NT2/D1 (cell line): ENCODE measurements around the gene NTRK2.

Experiments
- DNase-seq: peaks from one replicate; pipeline ENCODE4 v3.0.0-alpha.2; 2011; ENCODE audit warnings: low read depth, low spot score
- H3K27me3 ChIP-seq: 2 replicates; pipeline ENCODE4 v1.6.0; 2011; ENCODE audit warnings: mild to moderate bottlenecking; ENCODE audit not compliant: insufficient read length, insufficient read depth
- H3K36me3 ChIP-seq: 2 replicates; pipeline ENCODE4 v1.6.1; 2011; ENCODE audit warnings: mild to moderate bottlenecking, low read length, mixed read lengths; ENCODE audit not compliant: insufficient read depth, insufficient read length
- H3K4me1 ChIP-seq: 2 replicates; pipeline ENCODE4 v1.5.1; 2011; ENCODE audit not compliant: insufficient read depth, insufficient read length
- H3K4me3 ChIP-seq: 2 replicates; pipeline ENCODE4 v1.5.1; 2011; ENCODE audit warnings: low read depth; ENCODE audit not compliant: insufficient read length
- H3K9ac ChIP-seq: 2 replicates; pipeline ENCODE4 v1.6.0; 2011; ENCODE audit warnings: low read depth; ENCODE audit not compliant: insufficient read length
- H3K9me3 ChIP-seq: 2 replicates; pipeline ENCODE4 v1.5.1; 2011; ENCODE audit warnings: mild to moderate bottlenecking, low read length; ENCODE audit not compliant: insufficient read depth
- SUZ12 ChIP-seq: IDR thresholded peaks from 2 replicates; pipeline ENCODE4 v1.6.1; 2011; ENCODE audit not compliant: insufficient read length, insufficient read depth; ENCODE audit errors: extremely low read depth
- YY1 ChIP-seq: IDR thresholded peaks from 2 replicates; pipeline ENCODE4 v1.6.1; 2011; ENCODE audit not compliant: insufficient read length, insufficient read depth
- ZNF274 ChIP-seq: IDR thresholded peaks from 2 replicates; pipeline ENCODE4 v1.6.1; 2011; ENCODE audit warnings: mild to moderate bottlenecking, low read depth, low read length

The NTRK2 gene

DNA sequence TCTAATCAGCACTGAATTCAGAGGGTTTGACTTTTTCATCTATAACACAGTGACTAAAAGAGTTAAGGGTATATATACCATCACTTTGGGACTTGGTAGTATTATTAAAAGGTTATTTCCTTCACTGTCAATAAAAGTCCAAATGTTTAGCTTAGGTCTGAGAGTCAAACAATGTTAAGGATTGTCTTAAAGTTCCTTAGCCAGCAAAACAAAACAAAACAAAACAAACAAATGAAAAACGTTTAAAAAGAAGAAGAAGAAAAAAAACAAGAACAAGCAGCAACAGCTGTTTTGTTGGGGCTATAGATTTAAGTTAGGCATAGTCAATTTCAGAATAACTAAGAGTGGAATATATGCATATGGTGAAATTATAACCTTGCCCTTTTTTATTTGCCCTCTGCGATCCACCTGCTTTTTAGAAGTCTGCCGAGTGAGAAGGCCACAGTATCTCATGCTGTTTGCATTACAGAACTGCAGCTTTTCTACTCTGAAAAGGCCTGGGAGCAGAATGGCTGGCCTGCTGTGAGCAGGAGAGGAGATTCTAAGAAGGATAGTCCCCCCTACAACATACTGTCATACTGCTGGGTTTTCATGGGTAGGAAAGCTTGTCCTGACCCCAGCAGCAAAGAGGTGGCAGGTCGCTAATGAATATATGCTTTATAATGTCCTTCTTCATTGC lies 141.7 kb downstream of the NTRK2 start:
- Histone ChIP-seq H3K9ac (no peak overlapping the region), H3K36me3 (no peaks in the 10 kb centered on the region), H3K4me3 (no peak overlapping the region), H3K27me3 (no peaks in the 10 kb centered on the region), H3K9me3 (no peaks in the 10 kb centered on the region), H3K4me1 (peaks cover 3% of the 10 kb centered on the region)
- peak; percentile 30 for DNase-seq
- TF ChIP-seq ZNF274 (no peak), SUZ12 (no peak), YY1 (no peak)

DNA sequence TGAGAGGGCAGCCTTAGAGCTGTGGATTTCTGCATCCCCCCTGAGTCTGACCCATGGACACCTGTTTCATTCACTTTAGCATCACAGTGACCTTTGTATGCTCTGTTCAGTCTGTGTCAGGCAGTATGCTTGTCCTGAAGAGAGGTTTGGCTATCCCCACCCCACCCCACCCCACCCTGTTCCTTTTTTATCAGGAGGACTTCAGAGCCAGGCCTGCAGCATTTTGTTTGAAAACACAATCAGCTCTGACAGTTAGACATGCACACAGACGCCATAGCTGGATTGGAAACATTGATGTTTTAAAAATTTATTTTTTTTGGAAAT lies 142.2 kb downstream of the NTRK2 start:
- no peaks in the 10 kb centered on the region for H3K27me3 ChIP-seq
- TF ChIP-seq YY1 (no peak), ZNF274 (no peak), SUZ12 (no peak)
- no peak overlapping the region for H3K9ac ChIP-seq
- DNase-seq = no peak
- no peaks in the 10 kb centered on the region for H3K36me3 ChIP-seq
- H3K4me3 ChIP-seq = no peak overlapping the region
- no peaks in the 10 kb centered on the region for H3K9me3 ChIP-seq
- H3K4me1 ChIP-seq = peaks cover 3% of the 10 kb centered on the region

DNA sequence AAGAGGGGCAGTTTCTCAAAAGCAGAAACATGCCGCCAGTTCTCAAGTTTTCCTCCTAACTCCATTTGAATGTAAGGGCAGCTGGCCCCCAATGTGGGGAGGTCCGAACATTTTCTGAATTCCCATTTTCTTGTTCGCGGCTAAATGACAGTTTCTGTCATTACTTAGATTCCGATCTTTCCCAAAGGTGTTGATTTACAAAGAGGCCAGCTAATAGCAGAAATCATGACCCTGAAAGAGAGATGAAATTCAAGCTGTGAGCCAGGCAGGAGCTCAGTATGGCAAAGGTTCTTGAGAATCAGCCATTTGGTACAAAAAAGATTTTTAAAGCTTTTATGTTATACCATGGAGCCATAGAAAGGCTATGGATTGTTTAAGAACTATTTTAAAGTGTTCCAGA lies 142.8 kb downstream of the NTRK2 start:
- peaks cover 3% of the 10 kb centered on the region for H3K4me1 ChIP-seq
- no peak for DNase-seq
- no peak overlapping the region for H3K4me3 ChIP-seq
- H3K9ac ChIP-seq = no peak overlapping the region
- TF ChIP-seq YY1 = no peak
- no peak for TF ChIP-seq SUZ12
- no peak for TF ChIP-seq ZNF274
- H3K36me3 ChIP-seq = no peaks in the 10 kb centered on the region
- H3K27me3 ChIP-seq = no peaks in the 10 kb centered on the region
- H3K9me3 ChIP-seq = no peaks in the 10 kb centered on the region

DNA sequence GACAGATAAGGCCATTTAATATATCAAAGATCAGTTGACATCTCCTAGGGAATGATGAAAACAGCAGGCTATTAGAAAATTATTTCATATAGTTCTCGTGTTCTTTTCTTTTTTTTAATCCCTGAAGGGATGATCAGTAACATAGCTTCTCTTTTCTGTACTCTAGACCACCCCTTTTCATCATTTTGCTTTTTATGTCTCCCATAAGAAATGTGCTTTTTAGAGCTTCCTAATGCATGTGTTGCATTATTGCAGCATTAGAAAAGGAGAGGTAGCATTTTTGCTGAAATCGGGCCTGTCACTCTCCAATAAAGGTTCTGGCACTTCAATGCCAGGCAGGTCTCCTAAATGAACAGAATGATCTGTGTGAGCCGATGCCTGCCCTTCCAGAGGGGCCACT lies 143.3 kb downstream of the NTRK2 start:
- Histone ChIP-seq H3K27me3 (no peaks in the 10 kb centered on the region), H3K36me3 (no peaks in the 10 kb centered on the region), H3K9me3 (no peaks in the 10 kb centered on the region), H3K9ac (no peak overlapping the region), H3K4me3 (no peak overlapping the region), H3K4me1 (peaks cover 3% of the 10 kb centered on the region)
- TF ChIP-seq YY1 (no peak), SUZ12 (no peak), ZNF274 (no peak)
- DNase-seq = no peak

DNA sequence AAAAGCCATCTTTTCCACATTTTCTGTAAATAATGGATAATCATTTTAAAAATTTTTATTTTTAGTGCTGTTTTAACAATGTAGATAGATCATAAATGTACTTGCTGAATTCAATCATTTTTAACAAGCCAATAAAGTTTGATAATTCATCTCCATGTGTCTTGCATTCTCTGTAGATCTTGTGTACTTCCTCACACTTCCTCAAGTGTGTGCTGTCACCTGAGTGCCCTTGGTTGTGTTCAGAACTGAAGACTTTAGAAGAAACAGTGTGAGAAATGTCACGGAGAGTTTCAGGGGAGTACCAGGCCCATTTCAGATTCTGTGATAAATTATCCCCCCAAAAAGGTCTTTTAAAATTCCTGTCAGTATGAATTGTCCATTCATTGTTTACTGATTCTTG lies 146.0 kb downstream of the NTRK2 start:
- Histone ChIP-seq H3K27me3 (no peaks in the 10 kb centered on the region), H3K4me3 (no peak overlapping the region), H3K9me3 (no peaks in the 10 kb centered on the region)

DNA sequence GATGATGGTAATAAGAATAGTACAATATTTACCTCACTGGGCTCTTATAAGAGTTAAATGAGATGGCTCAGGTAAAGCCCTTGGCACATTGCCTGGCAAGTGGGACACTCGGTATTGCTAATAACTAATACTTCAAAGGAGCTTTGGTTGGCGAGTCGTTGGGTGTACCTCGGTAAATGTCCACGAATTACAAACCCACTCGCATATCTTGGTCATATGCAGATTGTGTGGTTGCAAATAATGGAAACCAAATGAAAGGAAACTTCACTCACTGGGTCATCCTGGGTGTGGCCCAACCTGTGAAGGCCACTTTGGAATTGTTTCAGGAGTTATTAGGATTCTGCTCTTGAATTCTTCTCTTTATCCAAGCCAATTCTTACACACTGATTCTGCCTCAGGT lies 147.5 kb downstream of the NTRK2 start:
- H3K9me3 ChIP-seq = no peaks in the 10 kb centered on the region
- no peaks in the 10 kb centered on the region for H3K36me3 ChIP-seq
- no peaks in the 10 kb centered on the region for H3K4me1 ChIP-seq
- no peak overlapping the region for H3K9ac ChIP-seq
- TF ChIP-seq SUZ12 (no peak), ZNF274 (no peak), YY1 (no peak)
- H3K4me3 ChIP-seq = no peak overlapping the region
- H3K27me3 ChIP-seq = no peaks in the 10 kb centered on the region
- DNase-seq = no peak

More for the DNA sequence above, 146.0 kb downstream of the NTRK2 start:
- no peak overlapping the region for H3K9ac ChIP-seq
- peaks cover 3% of the 10 kb centered on the region for H3K4me1 ChIP-seq
- no peak for DNase-seq
- no peaks in the 10 kb centered on the region for H3K36me3 ChIP-seq
- TF ChIP-seq SUZ12 = no peak
- no peak for TF ChIP-seq ZNF274
- TF ChIP-seq YY1 = no peak

DNA sequence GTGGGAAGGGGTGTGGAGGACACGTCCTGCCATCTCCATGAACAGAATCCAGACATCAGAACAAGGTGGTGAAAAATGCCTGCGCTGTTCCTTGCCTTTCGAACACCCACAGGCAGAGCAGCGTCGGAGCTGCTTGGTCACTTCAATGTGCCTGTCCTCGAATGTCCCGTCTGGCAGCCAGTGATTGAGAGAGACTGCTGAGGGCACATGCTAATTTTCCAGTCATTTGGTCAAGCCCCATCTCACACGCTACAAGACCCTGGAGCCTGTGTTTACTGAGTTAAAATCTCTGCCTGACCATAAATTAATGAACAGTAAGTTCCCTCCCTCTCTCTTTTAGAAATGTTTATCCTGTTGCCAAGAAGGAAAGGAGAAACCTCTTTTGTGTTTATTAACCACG lies 149.3 kb downstream of the NTRK2 start:
- H3K4me1 ChIP-seq = no peaks in the 10 kb centered on the region
- no peaks in the 10 kb centered on the region for H3K36me3 ChIP-seq
- H3K4me3 ChIP-seq = no peak overlapping the region
- TF ChIP-seq SUZ12 = no peak
- TF ChIP-seq YY1 = no peak
- no peak for TF ChIP-seq ZNF274
- no peaks in the 10 kb centered on the region for H3K27me3 ChIP-seq
- H3K9ac ChIP-seq = no peak overlapping the region
- H3K9me3 ChIP-seq = no peaks in the 10 kb centered on the region
- no peak for DNase-seq

DNA sequence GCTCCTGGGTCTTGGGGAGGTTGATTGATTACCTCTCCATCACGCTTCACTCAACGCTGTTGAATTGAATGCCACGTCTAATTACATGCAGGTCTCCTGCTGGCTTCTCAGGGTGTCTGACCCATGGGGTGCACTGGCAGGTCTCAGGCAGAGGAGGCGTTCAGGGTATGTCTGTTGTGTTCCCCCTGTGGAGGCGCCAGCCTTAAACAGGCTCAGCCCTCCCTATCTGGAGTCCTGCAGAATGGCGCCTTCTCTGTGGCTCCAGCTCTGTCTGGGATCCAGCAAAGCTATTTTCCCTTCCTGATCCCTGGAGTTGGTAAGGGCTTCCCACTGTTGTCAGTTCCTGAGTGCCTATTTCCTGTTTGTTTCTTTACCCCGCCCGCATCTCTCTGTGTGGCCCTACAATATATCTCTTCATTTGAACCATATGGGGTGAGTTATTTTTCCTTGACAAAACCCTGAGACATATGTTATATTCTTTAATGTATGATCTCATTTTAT lies 150.0 kb downstream of the NTRK2 start:
- Histone ChIP-seq H3K4me1 (no peaks in the 10 kb centered on the region), H3K9me3 (no peaks in the 10 kb centered on the region), H3K27me3 (no peaks in the 10 kb centered on the region), H3K4me3 (no peak overlapping the region), H3K9ac (no peak overlapping the region), H3K36me3 (no peaks in the 10 kb centered on the region)
- DNase-seq = no peak
- no peak for TF ChIP-seq SUZ12
- TF ChIP-seq ZNF274 = no peak
- no peak for TF ChIP-seq YY1
